Activated naive CD8-positive, alpha-beta T cell treated with anti-CD3 and anti-CD28 coated beads for 36 hours (primary cell): ENCODE measurements around the gene ATG16L2. TPM values are rescaled to one million over a fixed set of nuclear protein-coding genes. Genes with fewer than 3 reads are reported as not detected.

Source experiments
- total RNA-seq, 2 experiments: library from RNA; stranded (reverse); gene quantifications; one replicate each; pipeline ENCODE4 v1.2.3, GENCODE V29; 2021

Gene ATG16L2
- total RNA-seq, 2 experiments from 2014 or later = 41.2 to 45.7 TPM

Other genes starting within 250 kb of the ATG16L2 start
- gene PDE2A, start 140.0 kb upstream of the ATG16L2 start, total RNA-seq = under 1 TPM; 0.37 to 0.42 TPM
- gene ARAP1, start 62.0 kb upstream of the ATG16L2 start, total RNA-seq = 10 to 100 TPM; 49.3 to 52.3 TPM
- 1 to 10 TPM; 6.2 to 6.4 TPM for gene STARD10, start 20.4 kb upstream of the ATG16L2 start, total RNA-seq